ENCODE data around the gene CRISP1. TPM values are rescaled to one million over a fixed set of nuclear protein-coding genes. Genes with fewer than 3 reads are reported as not detected.

CRISP1 gene
- polyA plus RNA-seq, 2 of the 4 experiments (the other 2 are of a cell fraction): not detected

- H3K4me3 ChIP-seq: no peak overlapping the region
- WGBS (ENCODE audit: missing lambda C conversion rate): 21% methylated on average over 2 of the region's 2 CpGs
- POLR2A ChIA-PET: no interaction called here
- ATAC-seq: no peak
- no peak overlapping the region for H3K27ac ChIP-seq
- TF ChIP-seq, protein P1, sequence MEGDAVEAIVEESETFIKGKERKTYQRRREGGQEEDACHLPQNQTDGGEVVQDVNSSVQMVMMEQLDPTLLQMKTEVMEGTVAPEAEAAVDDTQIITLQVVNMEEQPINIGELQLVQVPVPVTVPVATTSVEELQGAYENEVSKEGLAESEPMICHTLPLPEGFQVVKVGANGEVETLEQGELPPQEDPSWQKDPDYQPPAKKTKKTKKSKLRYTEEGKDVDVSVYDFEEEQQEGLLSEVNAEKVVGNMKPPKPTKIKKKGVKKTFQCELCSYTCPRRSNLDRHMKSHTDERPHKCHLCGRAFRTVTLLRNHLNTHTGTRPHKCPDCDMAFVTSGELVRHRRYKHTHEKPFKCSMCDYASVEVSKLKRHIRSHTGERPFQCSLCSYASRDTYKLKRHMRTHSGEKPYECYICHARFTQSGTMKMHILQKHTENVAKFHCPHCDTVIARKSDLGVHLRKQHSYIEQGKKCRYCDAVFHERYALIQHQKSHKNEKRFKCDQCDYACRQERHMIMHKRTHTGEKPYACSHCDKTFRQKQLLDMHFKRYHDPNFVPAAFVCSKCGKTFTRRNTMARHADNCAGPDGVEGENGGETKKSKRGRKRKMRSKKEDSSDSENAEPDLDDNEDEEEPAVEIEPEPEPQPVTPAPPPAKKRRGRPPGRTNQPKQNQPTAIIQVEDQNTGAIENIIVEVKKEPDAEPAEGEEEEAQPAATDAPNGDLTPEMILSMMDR (IDR thresholded peaks at IDR 0.05): no peak
- TF ChIP-seq CBX8 (IDR thresholded peaks at IDR 0.05) (no peak), MAFK (IDR thresholded peaks at IDR 0.05; ENCODE audit: partially characterized antibody) (no peak), FOSL2 (IDR thresholded peaks at IDR 0.05) (no peak), FOSL2 (CRISPR knock-in tag; IDR thresholded peaks at IDR 0.05) (no peak), PHF8 (IDR thresholded peaks at IDR 0.05; ENCODE audit: borderline replicate concordance, low read depth) (no peak), NPAS2 (CRISPR knock-in tag; IDR thresholded peaks at IDR 0.05; ENCODE audit: borderline replicate concordance) (no peak), HOXB13 (CRISPR knock-in tag; IDR thresholded peaks at IDR 0.05; ENCODE audit: low read depth) (no peak), CHD4 (IDR thresholded peaks at IDR 0.05; ENCODE audit: borderline replicate concordance) (no peak), ESRRA (IDR thresholded peaks at IDR 0.05; ENCODE audit: borderline replicate concordance, low read length) (no peak), E2F6 (IDR thresholded peaks at IDR 0.05; ENCODE audit: borderline replicate concordance, low read depth) (no peak), CBX2 (IDR thresholded peaks at IDR 0.05; ENCODE audit: borderline replicate concordance, low read depth) (no peak), MAZ (IDR thresholded peaks at IDR 0.05; ENCODE audit: borderline replicate concordance, low read depth, low read length) (no peak)
- TF ChIP-seq, protein P2, sequence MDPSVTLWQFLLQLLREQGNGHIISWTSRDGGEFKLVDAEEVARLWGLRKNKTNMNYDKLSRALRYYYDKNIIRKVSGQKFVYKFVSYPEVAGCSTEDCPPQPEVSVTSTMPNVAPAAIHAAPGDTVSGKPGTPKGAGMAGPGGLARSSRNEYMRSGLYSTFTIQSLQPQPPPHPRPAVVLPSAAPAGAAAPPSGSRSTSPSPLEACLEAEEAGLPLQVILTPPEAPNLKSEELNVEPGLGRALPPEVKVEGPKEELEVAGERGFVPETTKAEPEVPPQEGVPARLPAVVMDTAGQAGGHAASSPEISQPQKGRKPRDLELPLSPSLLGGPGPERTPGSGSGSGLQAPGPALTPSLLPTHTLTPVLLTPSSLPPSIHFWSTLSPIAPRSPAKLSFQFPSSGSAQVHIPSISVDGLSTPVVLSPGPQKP (IDR thresholded peaks at IDR 0.05; ENCODE audit: low read depth, low read length): no peak
- CTCF ChIA-PET: no interaction called here
- H3K4me1 ChIP-seq: no peaks in the 10 kb centered on the region
- no peak overlapping the region for H3K4me2 ChIP-seq
- FAIRE-seq: no peak
- H3K9me3 ChIP-seq: no peaks in the 10 kb centered on the region
- DNase-seq (ENCODE audit: low read depth in 1 of 2, low spot score in 1 of 2): no peak
These were observed 43.2 kb upstream of the CRISP1 start for GRCh38 chr6:49909563-49909962.

DNA sequence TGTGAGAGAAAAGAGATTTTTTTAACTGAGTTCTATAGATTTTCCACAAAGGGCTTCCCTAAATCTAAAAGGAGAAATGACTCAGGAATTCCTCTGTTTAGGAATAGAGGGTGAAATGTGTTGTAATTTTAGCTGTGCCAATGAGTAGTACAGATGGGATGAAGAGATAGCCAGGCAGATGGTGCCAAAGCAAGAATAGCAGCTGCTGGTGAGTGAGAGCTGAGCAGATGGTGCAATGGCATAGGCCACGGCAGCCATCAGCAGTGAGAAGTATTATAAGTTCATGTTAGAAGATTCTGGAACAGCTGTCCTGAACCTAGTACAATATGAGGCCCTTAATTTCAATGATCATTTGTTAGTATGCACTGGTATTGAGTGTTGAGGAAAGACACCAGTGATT is 40.2 kb upstream of the CRISP1 start:
- ATAC-seq: no peak
- Histone ChIP-seq H3K27ac (no peak overlapping the region), H3K9me3 (no peaks in the 10 kb centered on the region), H3K4me3 (no peak overlapping the region), H3K4me2 (no peak overlapping the region), H3K4me1 (no peaks in the 10 kb centered on the region)
- TF ChIP-seq NFE2L2 (conservative IDR thresholded peaks at IDR 0.05; ENCODE audit: low read length): no peak
- TF ChIP-seq ZC3H11A (IDR thresholded peaks at IDR 0.05): no peak
- TF ChIP-seq MYC (IDR thresholded peaks at IDR 0.05; ENCODE audit: borderline replicate concordance, low read length): no peak
- no peak for TF ChIP-seq TP53 (CRISPR knock-in tag; IDR thresholded peaks at IDR 0.05)
- TF ChIP-seq JUN (IDR thresholded peaks at IDR 0.05): no peak
- TF ChIP-seq RFX5 (IDR thresholded peaks at IDR 0.05): no peak
- no peak for TF ChIP-seq CBX8 (IDR thresholded peaks at IDR 0.05)
- TF ChIP-seq SREBF2 (IDR thresholded peaks at IDR 0.05): no peak
- TF ChIP-seq SMC3 (IDR thresholded peaks at IDR 0.05): no peak
- no peak for FAIRE-seq
- CTCF ChIA-PET: no interaction called here
- 15% methylated on average over 1 of the region's 1 CpG for WGBS (ENCODE audit: missing lambda C conversion rate)
- POLR2A ChIA-PET: no interaction called here
- DNase-seq (ENCODE audit: low read depth in 1 of 2, low spot score in 1 of 2): no peak

GRCh38 chr6:49905296-49905695 is 39.0 kb upstream of the CRISP1 start:
- Histone ChIP-seq H3K4me1 (no peaks in the 10 kb centered on the region), H3K4me3 (no peak overlapping the region), H3K27ac (no peak overlapping the region), H3K4me2 (no peak overlapping the region), H3K9me3 (no peaks in the 10 kb centered on the region)
- 52% methylated on average over 2 of the region's 2 CpGs for WGBS (ENCODE audit: missing lambda C conversion rate)
- ChIA-PET CTCF (no interaction called here), POLR2A (no interaction called here)
- FAIRE-seq (no peak), ATAC-seq (no peak), DNase-seq (ENCODE audit: low read depth in 1 of 2, low spot score in 1 of 2) (no peak)
- TF ChIP-seq CHD2 (IDR thresholded peaks at IDR 0.05; ENCODE audit: low read length, partially characterized antibody) (no peak), EP300 (IDR thresholded peaks at IDR 0.05) (no peak), KDM1A (IDR thresholded peaks at IDR 0.05; ENCODE audit: low read depth) (no peak), NFE2L2 (conservative IDR thresholded peaks at IDR 0.05; ENCODE audit: low read length) (no peak), JUNB (IDR thresholded peaks at IDR 0.05) (no peak), CBX8 (IDR thresholded peaks at IDR 0.05) (no peak), RAD21 (conservative IDR thresholded peaks at IDR 0.05 in 1 of 2, IDR thresholded peaks at IDR 0.05 in 1 of 2) (no peak), MAFK (IDR thresholded peaks at IDR 0.05; ENCODE audit: partially characterized antibody) (no peak), HDAC2 (IDR thresholded peaks at IDR 0.05) (no peak)
